Panc1 (cell line): ENCODE measurements around the gene RBM14. TPM values are rescaled to one million over a fixed set of nuclear protein-coding genes. Genes with fewer than 3 reads are reported as not detected.

ENCODE experiments used
- ATAC-seq: fragments of 200-7000 bp; cut with Tn5 transposase; 2 replicates; pipeline ENCODE4 v1.9.1; 2020; ENCODE audit warnings: mild to moderate bottlenecking, moderate library complexity
- BruUV-seq: library from RNA; stranded (reverse); fragments of 400-500 nt; replicated peaks from 2 replicates; lab custom pipeline; 2021; lab: Mats Ljungman, UMichigan
- CTCF ChIA-PET: fragments of 300-600 bp; sonication (Branson Sonifier 250); formaldehyde crosslinking; loops from one replicate; lab custom pipeline; 2022; ENCODE audit warnings: antibody characterized with exemption; lab: Charles Lee
- POLR2A ChIA-PET: fragments of 300-600 bp; sonication (Branson Sonifier 250); formaldehyde crosslinking; loops from one replicate; lab custom pipeline; 2022; ENCODE audit warnings: antibody characterized with exemption; lab: Charles Lee
- DNase-seq: peaks from one replicate; pipeline ENCODE4 v3.0.0-alpha.2; 2010; ENCODE audit warnings: low read depth, low spot score
- H3K27ac ChIP-seq: 2 replicates; pipeline ENCODE4 v1.5.1; 2011; ENCODE audit warnings: mild to moderate bottlenecking, low read length, inconsistent platforms
- H3K27me3 ChIP-seq: fragments of 200-500 bp; sonication (Bioruptor generic); 2 replicates; pipeline ENCODE4 v1.6.0; 2014; ENCODE audit warnings: low read length, inconsistent platforms; ENCODE audit not compliant: control insufficient read depth, insufficient read depth
- H3K36me3 ChIP-seq: fragments of 200-500 bp; sonication (Bioruptor generic); 2 replicates; pipeline ENCODE4 v1.5.1; 2014; ENCODE audit warnings: inconsistent platforms, mild to moderate bottlenecking, low read length, moderate library complexity; ENCODE audit not compliant: control insufficient read depth, insufficient read depth
- H3K4me1 ChIP-seq: 2 replicates; pipeline ENCODE4 v1.5.1; 2011; ENCODE audit warnings: inconsistent platforms, mild to moderate bottlenecking, low read length, moderate library complexity; ENCODE audit not compliant: control insufficient read depth, insufficient read depth
- H3K4me3 ChIP-seq, 2 experiments: 2 replicates each; pipeline ENCODE4 v1.5.1; 2011 to 2012; ENCODE audit warnings: low read depth in 2 of 2, low read length in 2 of 2, mild to moderate bottlenecking in 2 of 2, inconsistent platforms in 1 of 2, moderate library complexity in 1 of 2
- H3K9me3 ChIP-seq: fragments of 200-500 bp; sonication (Bioruptor generic); 2 replicates; pipeline ENCODE4 v1.5.1; 2014; ENCODE audit warnings: low read depth, mild to moderate bottlenecking, inconsistent platforms, low read length, moderate library complexity; ENCODE audit not compliant: control insufficient read depth, insufficient read depth
- POLR2AphosphoS5 ChIP-seq: IDR thresholded peaks from 2 replicates; pipeline ENCODE4 v1.6.1; 2012; ENCODE audit warnings: mild to moderate bottlenecking, low read depth, low read length, moderate library complexity
- SIN3A ChIP-seq: IDR thresholded peaks from 2 replicates; pipeline ENCODE4 v1.6.1; 2012; ENCODE audit warnings: low read depth, mild to moderate bottlenecking, low read length, moderate library complexity, borderline replicate concordance; ENCODE audit not compliant: insufficient read depth
- TCF7L2 ChIP-seq: IDR thresholded peaks from 2 replicates; pipeline ENCODE4 v1.6.1; 2011; ENCODE audit warnings: mild to moderate bottlenecking, low read depth, low read length, inconsistent platforms
- in situ Hi-C: cut with HindIII; loops from 2 replicates; pipeline ENCODE4 v1.10.0; 2016; ENCODE audit warnings: low sequenced_read_pairs, low pct_unique_long_range_greater_than_20kb
- intact Hi-C: fragments of 100-400 bp; cut with micrococcal nuclease; formaldehyde crosslinking; loops from one replicate; pipeline ENCODE4 v1.10.0; 2022; ENCODE audit not compliant: unreplicated experiment
- total RNA-seq: library from RNA; stranded (reverse); gene quantifications from one replicate; pipeline ENCODE4 v1.2.1, GENCODE V29; 2021; ENCODE audit not compliant: unreplicated experiment
- TF ChIP-seq, protein P1 (sequence below): fragments of 450-650 bp; IDR thresholded peaks from 2 replicates; pipeline ENCODE4 v1.5.1; 2017; ENCODE audit warnings: mild to moderate bottlenecking
- TF ChIP-seq, protein P2 (sequence below), 2 experiments: IDR thresholded peaks; 2 replicates each; pipeline ENCODE4 v1.6.1; 2011 to 2012; ENCODE audit warnings: low read depth in 2 of 2, control low read depth in 1 of 2, low read length in 1 of 2, mild to moderate bottlenecking in 1 of 2, moderate library complexity in 1 of 2; ENCODE audit not compliant: insufficient read depth in 1 of 2

RBM14 gene
- total RNA-seq, 1 experiment from 2014 or later: 93.9 TPM

DNA sequence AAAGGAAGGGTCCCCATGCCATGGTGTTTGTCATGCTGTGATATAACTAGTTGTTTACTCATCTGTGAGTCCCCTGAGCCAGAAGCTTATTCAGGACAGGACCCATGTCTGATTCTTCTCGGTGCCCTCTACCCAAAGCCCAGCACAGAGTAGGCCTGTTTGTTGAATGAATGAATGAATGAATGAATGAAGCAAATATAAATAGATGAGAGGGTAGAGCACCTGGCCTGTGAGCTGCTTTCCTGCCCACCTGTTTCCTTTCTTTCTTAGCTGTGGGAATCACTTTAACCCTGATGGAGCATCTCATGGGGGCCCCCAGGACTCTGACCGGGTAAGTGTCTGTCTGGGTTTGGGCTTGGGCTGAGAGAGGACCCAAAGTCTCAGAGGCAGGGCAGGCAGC, 16.2 kb upstream of the RBM14 start:
- H3K9me3 ChIP-seq: no peaks in the 10 kb centered on the region

DNA sequence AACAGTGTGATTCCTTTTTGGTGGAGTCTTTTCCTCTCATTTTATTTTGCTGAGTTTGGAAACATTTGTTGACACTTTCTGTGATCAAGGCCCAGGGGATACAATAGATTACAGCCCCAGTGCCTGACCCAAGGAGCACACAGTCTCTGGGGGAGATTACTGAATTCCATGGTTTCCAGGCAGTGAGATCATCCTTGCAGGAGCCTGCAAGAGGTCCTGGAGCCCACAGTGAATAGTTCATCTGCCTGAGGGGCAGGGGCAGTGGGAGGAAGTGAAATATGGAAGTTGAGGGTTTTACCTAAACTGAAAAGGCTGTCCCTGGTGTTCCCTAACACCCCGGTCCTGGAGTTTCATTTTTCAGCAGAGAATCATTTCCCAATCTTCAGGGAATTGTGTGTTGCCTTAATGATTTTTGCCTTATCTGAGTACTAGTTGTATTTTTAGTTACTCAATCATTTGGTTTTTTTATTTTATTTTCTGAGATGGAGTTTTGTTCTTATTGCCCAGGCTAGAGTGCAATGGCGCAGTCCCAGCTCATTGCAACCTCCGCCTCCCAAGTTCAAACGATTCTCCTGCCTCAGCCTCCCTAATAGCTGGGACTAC, 15.7 kb upstream of the RBM14 start:
- in situ Hi-C loops: no loop called here
- intact Hi-C loops: no loop called here
- ATAC-seq: no peak
- CTCF ChIA-PET: no interaction called here
- Histone ChIP-seq H3K36me3 (no peaks in the 10 kb centered on the region; the same call in 1 of the 2 replicates), H3K27ac (no peak overlapping the region), H3K27me3 (no peaks in the 10 kb centered on the region), H3K4me1 (no peaks in the 10 kb centered on the region), H3K9me3 (no peaks in the 10 kb centered on the region), H3K4me3 (no peak overlapping the region)
- DNase-seq: no peak
- POLR2A ChIA-PET: no interaction called here
- no TSS peak for BruUV-seq
- TF ChIP-seq, protein P1, sequence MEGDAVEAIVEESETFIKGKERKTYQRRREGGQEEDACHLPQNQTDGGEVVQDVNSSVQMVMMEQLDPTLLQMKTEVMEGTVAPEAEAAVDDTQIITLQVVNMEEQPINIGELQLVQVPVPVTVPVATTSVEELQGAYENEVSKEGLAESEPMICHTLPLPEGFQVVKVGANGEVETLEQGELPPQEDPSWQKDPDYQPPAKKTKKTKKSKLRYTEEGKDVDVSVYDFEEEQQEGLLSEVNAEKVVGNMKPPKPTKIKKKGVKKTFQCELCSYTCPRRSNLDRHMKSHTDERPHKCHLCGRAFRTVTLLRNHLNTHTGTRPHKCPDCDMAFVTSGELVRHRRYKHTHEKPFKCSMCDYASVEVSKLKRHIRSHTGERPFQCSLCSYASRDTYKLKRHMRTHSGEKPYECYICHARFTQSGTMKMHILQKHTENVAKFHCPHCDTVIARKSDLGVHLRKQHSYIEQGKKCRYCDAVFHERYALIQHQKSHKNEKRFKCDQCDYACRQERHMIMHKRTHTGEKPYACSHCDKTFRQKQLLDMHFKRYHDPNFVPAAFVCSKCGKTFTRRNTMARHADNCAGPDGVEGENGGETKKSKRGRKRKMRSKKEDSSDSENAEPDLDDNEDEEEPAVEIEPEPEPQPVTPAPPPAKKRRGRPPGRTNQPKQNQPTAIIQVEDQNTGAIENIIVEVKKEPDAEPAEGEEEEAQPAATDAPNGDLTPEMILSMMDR: no peak

More for the DNA sequence above, 16.2 kb upstream of the RBM14 start:
- intact Hi-C loops: no loop called here
- Histone ChIP-seq H3K27me3 (no peaks in the 10 kb centered on the region), H3K4me3 (no peak overlapping the region), H3K4me1 (no peaks in the 10 kb centered on the region; the same call in 1 of the 2 replicates), H3K36me3 (no peaks in the 10 kb centered on the region; the same call in 1 of the 2 replicates), H3K27ac (no peak overlapping the region)
- ATAC-seq (no peak), DNase-seq (no peak)
- CTCF ChIA-PET: interaction anchor here (0.7 kb wide), 1 partner anchor 116 kb away, joined by 3 read pairs; no protein-coding TSS in a partner anchor
- BruUV-seq: no TSS peak
- in situ Hi-C loops: no loop called here
- POLR2A ChIA-PET: no interaction called here
- no peak for TF ChIP-seq SIN3A
- TF ChIP-seq, protein P1: no peak

DNA sequence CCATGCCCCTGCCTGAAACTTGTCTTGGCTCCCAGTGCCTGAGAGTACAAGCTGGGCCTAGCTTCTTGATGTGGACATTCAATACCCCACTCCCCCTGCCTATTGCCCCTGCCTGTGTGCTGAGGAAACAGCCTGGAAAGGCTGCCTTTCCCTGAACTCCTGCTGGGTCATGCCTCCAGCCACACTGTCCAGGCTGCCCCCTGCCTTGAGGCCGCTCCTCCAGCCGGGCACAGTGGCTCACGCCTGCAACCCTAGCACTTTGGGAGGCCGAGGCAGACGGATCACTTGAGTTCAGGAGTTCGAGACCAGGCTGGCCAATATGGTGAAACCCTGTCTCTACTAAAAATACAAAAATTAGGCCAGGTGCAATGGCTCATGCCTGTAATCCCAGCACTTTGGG, 13.4 kb upstream of the RBM14 start:
- ChIA-PET CTCF (no interaction called here), POLR2A (no interaction called here)
- no peaks in the 10 kb centered on the region for H3K27me3 ChIP-seq
- no peak overlapping the region for H3K27ac ChIP-seq
- H3K36me3 ChIP-seq: no peaks in the 10 kb centered on the region; the same call in 1 of the 2 replicates
- no peaks in the 10 kb centered on the region for H3K4me1 ChIP-seq
- in situ Hi-C loops (no loop called here), intact Hi-C loops (no loop called here)
- DNase-seq: no peak
- ATAC-seq: no peak
- H3K4me3 ChIP-seq: no peak overlapping the region
- no TSS peak for BruUV-seq
- TF ChIP-seq TCF7L2 (no peak), POLR2AphosphoS5 (no peak), SIN3A (no peak)
- TF ChIP-seq, protein P1: no peak
- TF ChIP-seq, protein P2, sequence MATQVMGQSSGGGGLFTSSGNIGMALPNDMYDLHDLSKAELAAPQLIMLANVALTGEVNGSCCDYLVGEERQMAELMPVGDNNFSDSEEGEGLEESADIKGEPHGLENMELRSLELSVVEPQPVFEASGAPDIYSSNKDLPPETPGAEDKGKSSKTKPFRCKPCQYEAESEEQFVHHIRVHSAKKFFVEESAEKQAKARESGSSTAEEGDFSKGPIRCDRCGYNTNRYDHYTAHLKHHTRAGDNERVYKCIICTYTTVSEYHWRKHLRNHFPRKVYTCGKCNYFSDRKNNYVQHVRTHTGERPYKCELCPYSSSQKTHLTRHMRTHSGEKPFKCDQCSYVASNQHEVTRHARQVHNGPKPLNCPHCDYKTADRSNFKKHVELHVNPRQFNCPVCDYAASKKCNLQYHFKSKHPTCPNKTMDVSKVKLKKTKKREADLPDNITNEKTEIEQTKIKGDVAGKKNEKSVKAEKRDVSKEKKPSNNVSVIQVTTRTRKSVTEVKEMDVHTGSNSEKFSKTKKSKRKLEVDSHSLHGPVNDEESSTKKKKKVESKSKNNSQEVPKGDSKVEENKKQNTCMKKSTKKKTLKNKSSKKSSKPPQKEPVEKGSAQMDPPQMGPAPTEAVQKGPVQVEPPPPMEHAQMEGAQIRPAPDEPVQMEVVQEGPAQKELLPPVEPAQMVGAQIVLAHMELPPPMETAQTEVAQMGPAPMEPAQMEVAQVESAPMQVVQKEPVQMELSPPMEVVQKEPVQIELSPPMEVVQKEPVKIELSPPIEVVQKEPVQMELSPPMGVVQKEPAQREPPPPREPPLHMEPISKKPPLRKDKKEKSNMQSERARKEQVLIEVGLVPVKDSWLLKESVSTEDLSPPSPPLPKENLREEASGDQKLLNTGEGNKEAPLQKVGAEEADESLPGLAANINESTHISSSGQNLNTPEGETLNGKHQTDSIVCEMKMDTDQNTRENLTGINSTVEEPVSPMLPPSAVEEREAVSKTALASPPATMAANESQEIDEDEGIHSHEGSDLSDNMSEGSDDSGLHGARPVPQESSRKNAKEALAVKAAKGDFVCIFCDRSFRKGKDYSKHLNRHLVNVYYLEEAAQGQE (IDR thresholded peaks at IDR 0.05; ENCODE audit: insufficient read depth in 1 of 2, low read depth in 2 of 2, low read length in 1 of 2): no peak
- no peaks in the 10 kb centered on the region for H3K9me3 ChIP-seq
